ENCODE data around the gene SNED1. TPM values are rescaled to one million over a fixed set of nuclear protein-coding genes. Genes with fewer than 3 reads are reported as not detected.

SNED1 gene
- total and polyA plus RNA-seq, 9 of the 15 experiments (the other 6 are each of a cell fraction or from before 2014, with no cell fraction given) = 0.03 to 0.07 (median 0.05) TPM; not detected in 5

- TF ChIP-seq CBX8 (IDR thresholded peaks at IDR 0.05; ENCODE audit: borderline replicate concordance, extremely low read depth, low read depth, low read length, poor library complexity, severe bottlenecking) (no peak), TCFL5 (CRISPR knock-in tag; conservative IDR thresholded peaks at IDR 0.05) (no peak), VEZF1 (CRISPR knock-in tag; IDR thresholded peaks at IDR 0.05) (peak; percentile 94), DMBX1 (CRISPR knock-in tag; IDR thresholded peaks at IDR 0.05; ENCODE audit: borderline replicate concordance) (no peak), E2F8 (IDR thresholded peaks at IDR 0.05; ENCODE audit: low read depth, partially characterized antibody) (peak; percentile 89), TGIF2 (CRISPR knock-in tag; IDR thresholded peaks at IDR 0.05) (no peak), ARID3A (IDR thresholded peaks at IDR 0.05; ENCODE audit: borderline replicate concordance, low read depth, low read length) (no peak), PML (IDR thresholded peaks at IDR 0.05; ENCODE audit: low read length) (peak; percentile 64; the same call in 1 of the 2 replicates), ZBTB1 (CRISPR knock-in tag; IDR thresholded peaks at IDR 0.05; ENCODE audit: borderline replicate concordance, low read depth) (no peak), SIN3A (IDR thresholded peaks at IDR 0.05; ENCODE audit: borderline replicate concordance in 2 of 2, control insufficient read depth in 1 of 2, low read depth in 2 of 2, low read length in 2 of 2) (peak; percentile 51 to 82; a peak in 2 of 4 replicates), ZNF764 (CRISPR knock-in tag; IDR thresholded peaks at IDR 0.05; ENCODE audit: low read depth) (no peak), ERF (CRISPR knock-in tag; IDR thresholded peaks at IDR 0.05) (no peak), ETV6 (IDR thresholded peaks at IDR 0.05; ENCODE audit: borderline replicate concordance in 1 of 2, low read depth in 2 of 2, low read length in 1 of 2) (no peak; a peak in 1 of 4 replicates), ETV6 (CRISPR knock-in tag; IDR thresholded peaks at IDR 0.05; ENCODE audit: borderline replicate concordance) (no peak), PTRF (tag; IDR thresholded peaks at IDR 0.05) (no peak)
- TF ChIP-seq, protein P1, sequence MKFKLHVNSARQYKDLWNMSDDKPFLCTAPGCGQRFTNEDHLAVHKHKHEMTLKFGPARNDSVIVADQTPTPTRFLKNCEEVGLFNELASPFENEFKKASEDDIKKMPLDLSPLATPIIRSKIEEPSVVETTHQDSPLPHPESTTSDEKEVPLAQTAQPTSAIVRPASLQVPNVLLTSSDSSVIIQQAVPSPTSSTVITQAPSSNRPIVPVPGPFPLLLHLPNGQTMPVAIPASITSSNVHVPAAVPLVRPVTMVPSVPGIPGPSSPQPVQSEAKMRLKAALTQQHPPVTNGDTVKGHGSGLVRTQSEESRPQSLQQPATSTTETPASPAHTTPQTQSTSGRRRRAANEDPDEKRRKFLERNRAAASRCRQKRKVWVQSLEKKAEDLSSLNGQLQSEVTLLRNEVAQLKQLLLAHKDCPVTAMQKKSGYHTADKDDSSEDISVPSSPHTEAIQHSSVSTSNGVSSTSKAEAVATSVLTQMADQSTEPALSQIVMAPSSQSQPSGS (CRISPR knock-in tag; IDR thresholded peaks at IDR 0.05) = no peak
- TF ChIP-seq, protein P2, sequence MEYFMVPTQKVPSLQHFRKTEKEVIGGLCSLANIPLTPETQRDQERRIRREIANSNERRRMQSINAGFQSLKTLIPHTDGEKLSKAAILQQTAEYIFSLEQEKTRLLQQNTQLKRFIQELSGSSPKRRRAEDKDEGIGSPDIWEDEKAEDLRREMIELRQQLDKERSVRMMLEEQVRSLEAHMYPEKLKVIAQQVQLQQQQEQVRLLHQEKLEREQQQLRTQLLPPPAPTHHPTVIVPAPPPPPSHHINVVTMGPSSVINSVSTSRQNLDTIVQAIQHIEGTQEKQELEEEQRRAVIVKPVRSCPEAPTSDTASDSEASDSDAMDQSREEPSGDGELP (CRISPR knock-in tag; IDR thresholded peaks at IDR 0.05; ENCODE audit: borderline replicate concordance) = peak; percentile 87
- TF ChIP-seq, protein P3, sequence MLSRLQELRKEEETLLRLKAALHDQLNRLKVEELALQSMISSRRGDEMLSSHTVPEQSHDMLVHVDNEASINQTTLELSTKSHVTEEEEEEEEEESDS (CRISPR knock-in tag; IDR thresholded peaks at IDR 0.05) = no peak
These were observed 103.9 kb downstream of the SNED1 start, which contains the start of gene MTERF4 (continued) for GRCh38 chr2:241102239-241102803.
